Measurements from ENCODE around the gene SETD1B.

DNA sequence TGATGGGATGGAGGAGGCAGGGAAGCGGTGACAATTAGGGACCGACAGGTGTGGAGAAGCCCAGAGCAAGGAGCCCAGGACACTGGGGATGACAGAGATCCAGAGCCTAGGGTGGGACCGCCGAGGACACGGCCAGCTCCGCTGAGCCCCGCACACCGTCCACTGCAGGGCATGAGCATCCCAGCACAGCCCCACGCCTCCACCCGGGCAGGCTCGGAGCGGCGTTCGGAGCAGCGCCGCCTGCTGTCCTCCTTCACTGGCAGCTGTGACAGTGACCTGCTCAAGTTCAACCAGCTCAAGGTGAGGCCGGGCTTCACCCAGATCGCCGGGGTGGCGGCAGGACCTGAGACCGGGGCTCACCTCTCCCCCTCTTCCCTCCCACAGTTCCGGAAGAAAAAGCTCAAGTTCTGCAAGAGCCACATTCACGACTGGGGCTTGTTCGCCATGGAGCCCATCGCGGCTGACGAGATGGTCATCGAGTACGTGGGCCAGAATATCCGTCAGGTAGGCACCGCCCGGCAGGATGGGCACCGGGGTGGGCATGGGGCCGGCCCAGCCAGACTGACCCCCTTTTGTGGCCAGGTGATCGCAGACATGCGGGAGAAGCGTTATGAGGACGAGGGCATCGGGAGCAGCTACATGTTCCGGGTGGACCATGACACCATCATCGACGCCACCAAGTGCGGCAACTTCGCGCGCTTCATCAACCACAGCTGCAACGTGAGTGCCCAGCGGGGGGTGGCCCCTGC, 23.7 kb downstream of the SETD1B start:
- TF ChIP-seq, protein P1, sequence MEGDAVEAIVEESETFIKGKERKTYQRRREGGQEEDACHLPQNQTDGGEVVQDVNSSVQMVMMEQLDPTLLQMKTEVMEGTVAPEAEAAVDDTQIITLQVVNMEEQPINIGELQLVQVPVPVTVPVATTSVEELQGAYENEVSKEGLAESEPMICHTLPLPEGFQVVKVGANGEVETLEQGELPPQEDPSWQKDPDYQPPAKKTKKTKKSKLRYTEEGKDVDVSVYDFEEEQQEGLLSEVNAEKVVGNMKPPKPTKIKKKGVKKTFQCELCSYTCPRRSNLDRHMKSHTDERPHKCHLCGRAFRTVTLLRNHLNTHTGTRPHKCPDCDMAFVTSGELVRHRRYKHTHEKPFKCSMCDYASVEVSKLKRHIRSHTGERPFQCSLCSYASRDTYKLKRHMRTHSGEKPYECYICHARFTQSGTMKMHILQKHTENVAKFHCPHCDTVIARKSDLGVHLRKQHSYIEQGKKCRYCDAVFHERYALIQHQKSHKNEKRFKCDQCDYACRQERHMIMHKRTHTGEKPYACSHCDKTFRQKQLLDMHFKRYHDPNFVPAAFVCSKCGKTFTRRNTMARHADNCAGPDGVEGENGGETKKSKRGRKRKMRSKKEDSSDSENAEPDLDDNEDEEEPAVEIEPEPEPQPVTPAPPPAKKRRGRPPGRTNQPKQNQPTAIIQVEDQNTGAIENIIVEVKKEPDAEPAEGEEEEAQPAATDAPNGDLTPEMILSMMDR (conservative IDR thresholded peaks at IDR 0.05; ENCODE audit: low read length) = no peak
- TF ChIP-seq EZH2phosphoT487 (IDR thresholded peaks at IDR 0.05; ENCODE audit: borderline replicate concordance) = no peak
